ENCODE data around the gene PRKG1.
A peak's percentile ranks its signal among the peaks of the same experiment; 100 is the strongest.
"Not testable (repeated sequence)": the region's sequence is repeated elsewhere in the genome, so short reads cannot be mapped to it uniquely, and the experiment has no call there.

Gene PRKG1

DNA sequence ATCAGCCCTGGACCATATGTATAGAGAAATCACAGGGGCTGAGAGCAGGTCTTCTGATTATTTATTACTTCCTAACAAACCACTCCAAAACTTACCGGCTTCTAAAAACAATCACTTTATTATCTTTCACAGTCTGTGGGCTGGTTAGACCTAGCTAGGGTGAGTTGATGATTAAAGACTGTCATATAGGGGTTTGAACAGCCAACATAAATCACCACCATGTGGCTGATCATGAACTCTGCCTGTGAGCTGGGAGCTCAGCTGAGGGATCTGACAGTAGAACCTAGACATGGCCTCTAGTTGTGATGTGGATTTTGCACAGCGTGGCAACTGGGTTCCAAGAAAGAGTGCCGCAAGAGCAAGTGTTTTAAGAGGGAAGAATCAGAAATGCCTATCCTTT is 319.8 kb downstream of the PRKG1 start:
- no peak for DNase-seq

DNA sequence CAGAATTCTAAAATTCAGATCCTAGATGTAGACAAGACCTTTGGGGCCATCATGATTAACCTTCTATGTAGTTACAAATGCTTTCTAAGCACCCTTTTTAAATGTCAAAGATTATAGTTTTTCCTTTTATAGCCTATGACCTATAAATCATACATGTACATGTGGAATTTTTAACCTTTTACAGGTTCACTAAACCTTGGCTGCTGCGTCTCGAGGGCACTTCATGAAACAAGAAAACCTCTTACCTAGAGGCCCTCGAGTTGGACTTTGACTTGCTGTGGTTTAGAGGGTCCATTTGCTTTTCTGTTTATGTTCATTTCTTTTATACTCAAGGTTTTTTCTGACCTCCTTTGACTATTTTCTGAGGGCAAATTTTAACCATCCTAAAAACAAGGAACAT is 323.0 kb downstream of the PRKG1 start:
- no peak for DNase-seq

DNA sequence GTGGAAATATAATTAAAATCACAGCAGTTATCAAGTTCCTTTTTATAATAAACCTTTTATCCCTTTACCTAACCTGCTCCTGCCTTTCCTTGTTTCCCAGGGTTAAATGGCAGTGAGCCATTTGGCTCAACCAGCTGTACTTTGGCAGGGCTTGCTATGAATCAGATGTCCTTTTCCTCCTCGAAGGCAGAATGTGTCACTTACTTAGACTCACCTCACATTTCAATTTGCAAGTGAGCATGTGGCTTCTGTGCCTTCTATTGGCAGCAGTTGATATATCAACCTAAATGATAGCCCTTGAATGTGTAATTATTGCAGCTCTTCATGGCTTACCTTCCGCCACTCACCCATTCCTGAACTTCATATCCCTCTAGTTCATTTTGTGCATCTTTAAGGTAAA is 323.4 kb downstream of the PRKG1 start:
- DNase-seq: peak; percentile 57

DNA sequence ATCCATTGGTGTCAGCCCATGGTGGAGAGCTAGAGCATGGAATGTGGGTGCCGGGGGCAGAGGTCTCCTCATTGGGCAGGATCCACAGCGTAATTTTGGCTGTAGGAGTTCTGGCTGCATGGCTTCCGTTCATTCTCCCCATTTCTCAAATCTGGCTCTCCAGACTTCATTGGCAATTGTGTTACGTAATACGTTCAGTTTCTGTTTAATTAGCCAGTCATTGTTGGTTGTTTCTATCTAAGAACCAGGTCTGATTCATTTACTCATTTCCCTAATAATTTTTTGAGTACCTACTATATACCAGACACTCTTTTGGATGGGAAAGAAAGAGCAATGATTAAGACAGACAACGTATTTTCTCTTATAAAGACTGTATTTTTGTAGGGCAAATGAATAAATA is 325.6 kb downstream of the PRKG1 start:
- no peak for DNase-seq

DNA sequence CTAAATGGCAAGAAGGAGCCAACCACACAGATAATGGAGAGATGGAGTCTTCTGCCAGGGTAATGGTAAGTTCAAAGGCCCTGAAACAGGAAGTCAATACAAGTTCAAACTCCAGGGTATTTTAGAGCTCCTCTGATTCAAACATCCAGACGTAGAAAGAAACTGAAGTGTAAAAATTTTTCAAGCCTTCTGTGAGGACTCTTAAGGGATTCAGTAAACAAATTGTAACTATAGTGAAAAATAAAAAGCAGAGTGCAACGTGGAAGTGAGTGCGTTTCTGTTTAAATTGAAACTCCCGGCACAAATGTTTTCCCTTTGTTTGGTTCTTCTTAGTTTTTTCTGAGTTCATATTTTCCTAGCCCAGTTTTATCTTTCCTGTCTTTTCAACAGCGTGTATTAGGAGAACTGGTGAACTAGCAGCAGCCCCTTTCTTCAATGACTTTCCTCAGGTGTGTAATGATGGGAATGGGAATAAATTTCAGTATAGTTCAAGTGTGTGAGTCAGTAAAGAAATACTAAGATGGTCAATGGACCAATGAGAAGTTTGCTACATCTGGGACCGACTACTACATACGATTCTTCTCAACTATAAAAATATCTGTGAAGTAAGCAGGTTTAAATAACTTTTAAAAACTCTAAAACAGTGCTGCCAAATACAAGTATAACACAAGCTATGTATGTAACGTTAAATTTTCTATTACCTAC is 326.3 kb downstream of the PRKG1 start:
- no peak for DNase-seq

DNA sequence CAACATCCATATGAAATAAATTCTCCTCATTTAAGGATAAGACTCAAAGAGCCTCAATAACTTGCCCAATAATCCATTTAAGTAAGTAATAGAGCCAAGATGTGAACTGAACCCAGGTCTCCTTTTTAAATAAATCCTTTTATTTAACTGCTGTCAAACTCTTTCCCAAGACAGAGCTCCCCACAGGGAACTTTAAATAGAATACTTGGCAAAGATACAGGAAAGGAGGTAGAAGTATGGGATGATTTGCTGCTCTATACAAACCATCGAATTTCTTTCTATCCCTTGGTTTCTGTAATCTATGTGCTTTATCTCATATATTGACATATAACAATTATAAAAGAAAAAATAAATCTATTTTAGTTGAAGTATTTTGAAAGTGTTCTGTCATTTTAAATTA is 329.2 kb downstream of the PRKG1 start:
- no peak for DNase-seq

DNA sequence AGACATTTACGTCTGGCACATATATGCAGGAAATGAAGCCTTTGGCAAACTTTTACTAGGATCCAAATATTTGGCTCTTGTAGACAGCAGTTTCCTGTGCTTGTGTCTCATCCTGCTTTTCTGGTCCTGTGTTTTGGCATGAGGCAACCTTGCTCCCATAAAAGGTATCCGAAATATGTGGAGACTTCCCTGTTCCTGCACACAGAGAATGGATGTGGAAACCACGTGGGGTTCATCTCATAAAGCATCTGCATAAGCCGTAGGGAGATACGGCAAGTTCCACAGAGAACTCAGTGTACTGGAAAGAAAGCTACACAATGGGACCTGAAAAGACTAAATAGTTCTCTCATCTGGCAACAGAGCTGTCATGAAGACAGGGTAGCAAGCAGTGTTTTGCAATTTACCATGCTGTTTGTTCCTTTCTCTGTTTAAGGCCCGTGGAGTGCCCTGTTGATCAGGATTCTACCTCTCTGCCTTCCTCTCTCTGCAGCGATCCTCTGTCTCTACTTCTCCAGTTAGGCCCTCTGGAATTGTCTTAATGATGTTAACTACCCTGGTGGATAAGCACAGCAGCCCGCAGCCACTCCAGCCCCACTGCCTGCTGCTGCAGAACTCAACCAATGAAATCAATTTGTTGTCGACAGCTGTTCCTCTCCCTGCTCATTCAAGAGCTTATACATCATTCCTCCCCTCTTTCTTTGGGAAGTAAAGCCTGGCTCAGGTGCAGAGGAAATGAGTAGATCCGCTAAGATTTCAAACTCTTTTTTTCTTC is 331.5 kb downstream of the PRKG1 start:
- DNase-seq: peak; percentile 27

DNA sequence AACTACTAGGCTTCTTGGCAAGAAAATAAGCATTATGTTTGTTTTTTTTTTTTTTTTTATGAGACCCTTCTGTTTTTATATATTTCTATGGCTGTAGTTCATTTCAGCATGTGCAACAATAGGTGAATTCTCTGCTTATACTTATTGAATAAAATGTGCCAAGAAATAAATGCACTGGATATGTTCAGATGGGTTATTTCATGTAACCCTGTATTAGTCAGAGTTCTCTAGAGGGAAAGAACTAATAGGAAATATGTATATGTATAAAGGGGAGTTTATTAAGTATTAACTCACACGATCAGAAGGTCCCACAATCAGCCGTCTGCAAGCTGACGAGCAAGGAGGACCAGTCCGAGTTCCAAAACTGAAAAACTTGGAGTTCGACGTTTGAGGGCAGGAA is 332.3 kb downstream of the PRKG1 start:
- no peak for DNase-seq

DNA sequence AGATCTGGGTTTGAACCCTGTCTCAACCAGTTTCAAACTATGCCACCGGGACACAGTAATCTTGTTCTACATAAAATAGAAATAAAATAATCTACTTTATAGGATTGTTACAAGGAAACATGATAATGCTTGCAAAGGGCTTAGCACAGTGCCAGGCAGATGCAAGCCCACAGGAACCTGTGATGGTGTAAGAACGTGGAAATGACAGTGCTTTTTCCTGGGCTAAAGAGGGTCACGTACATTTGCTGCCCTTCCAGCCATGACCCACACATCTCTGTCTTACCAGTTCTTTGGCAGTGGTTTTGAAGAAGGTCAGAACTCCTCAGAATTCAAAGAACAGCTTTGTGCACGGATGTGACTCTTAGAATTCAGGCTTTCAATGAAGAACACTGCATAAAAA is 342.2 kb downstream of the PRKG1 start:
- no peak for DNase-seq

DNA sequence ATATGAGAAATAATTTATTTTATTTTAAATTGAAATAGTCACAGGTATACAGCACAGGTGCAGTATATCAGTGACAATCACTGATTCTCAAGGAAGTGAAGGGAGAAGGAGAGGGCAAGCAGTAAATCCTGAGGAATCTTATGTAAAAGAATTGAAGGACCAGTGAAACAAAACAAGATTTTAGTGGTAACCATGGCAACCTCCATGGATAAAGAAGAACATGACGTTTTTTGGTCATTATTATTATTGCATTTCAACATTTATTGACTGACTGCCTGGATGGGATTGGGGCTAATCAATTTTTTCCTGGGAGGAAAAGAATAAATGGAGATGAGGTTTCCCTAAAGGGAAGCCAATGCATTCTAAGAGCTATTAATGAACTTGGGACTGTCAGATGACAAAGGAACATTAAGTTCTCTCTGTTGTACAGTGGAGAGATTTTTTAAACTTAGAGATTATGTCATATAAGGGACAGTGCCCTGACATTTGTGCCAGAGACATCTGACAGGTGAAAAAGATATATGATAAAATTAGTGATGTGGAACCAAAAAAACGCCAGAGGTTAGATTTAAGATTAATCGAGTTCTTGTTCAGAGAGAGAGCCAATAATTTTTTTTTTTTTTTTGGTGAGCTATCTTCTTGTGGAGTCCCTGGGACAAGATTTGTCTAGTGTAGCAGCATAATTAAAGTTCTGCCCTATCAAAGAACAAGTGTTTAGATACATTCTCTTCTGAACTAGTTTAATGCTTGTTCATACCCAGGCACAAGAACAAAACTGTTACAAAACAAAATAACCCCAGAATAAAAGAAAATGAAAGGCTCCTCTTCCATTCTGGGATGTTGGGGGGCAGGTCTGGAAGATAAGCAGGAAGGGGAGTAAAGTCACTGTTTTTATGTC is 345.2 kb downstream of the PRKG1 start:
- no peak for DNase-seq

DNA sequence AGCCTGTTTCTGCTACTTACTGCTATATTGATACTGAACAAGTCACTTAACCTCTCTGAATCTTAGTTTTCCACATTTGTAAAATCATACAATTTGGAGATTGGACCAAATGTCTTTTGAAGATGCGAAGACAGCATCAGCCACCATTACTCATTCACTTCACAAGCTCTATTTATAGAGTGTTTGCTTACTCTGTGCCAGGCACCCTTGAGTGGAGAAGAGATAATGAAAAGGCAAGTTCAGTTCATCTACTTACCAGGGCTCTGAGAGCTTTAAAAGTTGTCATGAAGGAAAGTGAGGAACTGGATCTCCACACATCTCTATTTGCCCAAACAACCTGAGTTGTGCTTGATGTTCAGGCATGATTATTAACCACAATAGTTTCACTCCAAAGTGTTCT is 347.6 kb downstream of the PRKG1 start:
- DNase-seq: no peak

DNA sequence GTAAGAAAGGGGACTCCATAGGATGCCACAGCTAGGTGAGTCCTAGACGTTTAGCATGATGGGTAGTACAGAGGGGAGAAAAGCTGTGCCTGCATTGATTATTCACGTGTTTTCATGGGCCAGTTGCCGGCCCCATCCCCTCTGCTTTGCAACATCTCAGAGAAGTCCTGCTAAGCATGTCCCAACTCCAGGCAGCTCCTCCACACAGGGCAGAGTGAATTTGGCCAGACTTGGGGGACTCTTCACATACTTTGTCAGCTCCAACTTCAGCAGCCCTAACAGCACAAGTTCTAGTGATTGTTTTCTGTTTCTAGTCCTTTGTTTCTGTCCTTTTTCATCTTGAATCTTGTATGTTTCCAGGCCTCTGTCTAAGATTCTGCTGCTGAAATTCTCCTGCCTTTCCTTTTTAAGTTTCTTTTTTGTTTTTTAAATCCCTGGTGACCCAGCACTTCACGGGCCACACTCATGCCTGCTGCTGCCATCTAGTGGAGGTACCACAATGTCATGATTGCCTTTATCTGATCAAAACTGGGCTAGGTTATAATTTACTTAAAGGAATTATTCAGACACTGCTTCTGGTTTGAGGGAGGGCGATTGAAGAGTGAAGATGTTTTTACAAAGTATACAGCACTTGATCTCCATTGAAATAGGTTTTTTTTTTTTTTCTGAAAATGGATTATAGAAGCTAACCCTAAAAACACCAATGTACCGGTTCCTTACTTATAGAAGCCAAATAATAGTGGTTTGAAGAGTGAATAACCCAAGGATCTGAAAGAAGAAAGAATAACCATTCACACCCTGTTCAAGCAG is 348.2 kb downstream of the PRKG1 start:
- DNase-seq: peak; percentile 57

DNA sequence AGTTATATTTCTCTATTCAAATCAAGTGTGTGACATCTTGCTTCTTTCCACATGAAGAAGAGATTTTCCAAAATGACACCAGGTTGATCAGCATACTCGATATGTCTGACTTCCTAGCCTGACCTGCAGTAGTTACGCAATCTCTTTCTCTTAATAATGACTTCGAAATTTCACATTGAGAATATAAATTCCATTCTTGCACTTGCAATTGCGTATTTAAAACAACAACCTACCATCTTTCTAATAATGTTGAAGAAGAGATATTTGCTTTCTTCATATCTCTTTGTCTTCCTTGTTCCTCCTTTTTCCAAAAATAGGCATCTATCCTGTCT is 348.8 kb downstream of the PRKG1 start:
- no peak for DNase-seq

DNA sequence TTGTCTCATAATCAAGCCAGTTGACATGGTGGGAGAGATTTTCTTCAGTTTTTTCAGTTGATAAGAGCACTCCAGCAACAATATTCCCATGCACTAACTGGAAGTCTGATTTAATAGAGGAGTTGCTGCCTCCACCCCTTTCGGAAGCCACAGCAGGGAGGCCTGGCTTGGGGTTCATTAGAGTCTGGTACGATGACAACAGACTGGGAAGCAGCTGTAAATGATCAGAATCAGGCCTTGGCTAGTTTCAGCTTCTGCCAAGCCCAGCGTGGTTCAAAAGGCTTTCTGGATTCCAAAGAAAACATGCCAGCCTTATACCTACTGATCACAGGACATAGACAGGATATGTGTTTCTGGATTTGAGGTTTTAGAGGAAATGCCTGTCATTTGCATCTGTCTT is 351.1 kb downstream of the PRKG1 start:
- peak; percentile 61 for DNase-seq

DNA sequence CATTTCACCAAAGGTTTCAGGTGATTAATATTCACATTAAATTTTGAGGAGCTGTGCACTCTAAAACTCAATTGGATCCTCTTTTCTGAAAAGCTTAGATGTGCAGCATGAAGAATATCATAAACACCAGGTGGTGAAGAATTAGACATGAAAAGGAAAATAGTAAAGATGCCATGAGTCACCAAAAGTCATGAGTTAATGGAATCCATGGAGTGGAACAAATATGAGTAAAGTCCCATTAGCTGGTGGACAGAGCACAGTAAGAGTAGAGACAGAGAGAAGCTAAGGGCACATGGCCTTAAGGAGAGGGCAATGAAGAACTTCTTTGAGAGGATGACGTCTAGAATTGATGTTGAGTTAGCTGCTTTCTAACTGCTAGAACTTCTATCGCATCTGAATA is 353.5 kb downstream of the PRKG1 start:
- no peak for DNase-seq

DNA sequence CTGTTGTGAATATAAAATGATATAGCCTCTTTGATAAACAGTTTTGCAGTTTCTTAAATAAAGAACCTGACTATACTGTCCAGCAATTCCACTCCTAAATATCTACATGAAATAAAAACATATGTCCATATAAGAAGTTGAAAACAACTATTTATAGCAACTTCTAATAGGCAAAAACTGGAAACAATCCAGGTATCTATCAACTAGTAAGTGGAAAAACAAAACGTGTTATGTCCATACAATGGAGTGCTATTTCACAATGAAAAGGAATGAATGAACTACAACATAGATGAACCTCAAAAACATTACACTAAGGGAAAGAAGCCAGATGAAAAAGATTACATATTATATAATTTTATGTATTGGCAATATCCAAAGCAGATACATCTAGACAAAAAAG is 356.2 kb downstream of the PRKG1 start:
- no peak for DNase-seq

DNA sequence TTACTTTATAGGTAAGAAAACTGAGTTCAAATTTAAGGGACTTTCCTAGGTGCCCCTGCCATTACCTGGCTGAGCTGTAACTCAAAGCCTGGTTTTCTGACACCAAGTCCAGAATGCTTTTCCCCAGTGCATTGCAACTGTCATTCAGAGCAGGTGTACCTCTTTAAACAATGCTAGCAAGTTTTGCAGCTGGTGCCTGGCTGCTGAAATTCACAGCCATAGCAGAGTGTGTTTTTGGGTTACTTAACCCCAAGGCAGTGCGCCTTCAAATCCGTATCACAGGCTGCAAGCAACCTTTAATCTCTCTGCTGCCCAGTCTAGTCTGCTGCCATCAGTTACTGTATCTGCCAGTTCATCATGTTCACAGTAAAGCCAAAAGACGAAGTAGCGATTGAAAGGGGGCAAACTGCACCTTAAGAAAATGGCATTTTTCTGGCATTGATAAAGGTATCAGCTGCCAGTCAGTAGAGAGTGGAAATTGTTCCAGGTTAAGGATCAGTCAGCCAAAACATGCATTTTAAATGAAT is 359.7 kb downstream of the PRKG1 start:
- DNase-seq: no peak

DNA sequence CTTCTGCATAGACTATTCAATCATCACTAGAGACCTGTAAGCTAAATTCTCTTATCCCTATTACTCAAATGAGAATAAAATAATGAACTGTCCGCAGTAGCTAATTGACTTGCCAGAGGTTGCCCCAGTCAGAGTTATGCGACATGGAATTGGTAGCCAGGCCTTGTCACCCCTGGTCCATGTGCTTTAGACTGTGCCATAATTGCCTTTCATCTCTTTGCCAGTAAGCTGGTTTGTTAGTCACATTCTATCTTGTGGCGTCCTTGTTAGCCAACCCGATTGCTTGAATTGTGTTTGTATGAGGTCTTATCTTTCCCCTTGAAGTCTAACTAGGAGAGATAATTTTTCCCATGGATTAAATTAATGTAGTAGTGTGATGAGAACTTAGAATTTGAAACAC is 362.5 kb downstream of the PRKG1 start:
- no peak for DNase-seq

DNA sequence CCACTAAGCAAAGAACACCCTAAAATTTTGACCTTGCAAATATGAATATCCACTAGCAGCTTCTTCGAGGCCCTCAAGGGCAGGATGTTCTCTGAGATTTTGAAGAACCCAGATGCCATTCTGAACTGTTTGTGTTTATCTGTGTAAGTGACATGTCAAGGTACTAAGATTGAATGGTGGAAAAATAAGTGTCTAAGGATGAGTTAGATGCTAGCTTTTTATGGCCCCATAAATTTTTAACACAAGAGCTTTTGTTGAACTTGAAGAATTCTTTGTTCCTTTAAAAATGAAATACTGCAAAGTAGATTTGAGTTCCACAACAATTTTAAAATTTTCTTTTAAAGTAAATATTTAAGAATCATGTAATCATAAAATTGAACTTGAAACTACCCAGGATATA is 365.4 kb downstream of the PRKG1 start:
- no peak for DNase-seq

DNA sequence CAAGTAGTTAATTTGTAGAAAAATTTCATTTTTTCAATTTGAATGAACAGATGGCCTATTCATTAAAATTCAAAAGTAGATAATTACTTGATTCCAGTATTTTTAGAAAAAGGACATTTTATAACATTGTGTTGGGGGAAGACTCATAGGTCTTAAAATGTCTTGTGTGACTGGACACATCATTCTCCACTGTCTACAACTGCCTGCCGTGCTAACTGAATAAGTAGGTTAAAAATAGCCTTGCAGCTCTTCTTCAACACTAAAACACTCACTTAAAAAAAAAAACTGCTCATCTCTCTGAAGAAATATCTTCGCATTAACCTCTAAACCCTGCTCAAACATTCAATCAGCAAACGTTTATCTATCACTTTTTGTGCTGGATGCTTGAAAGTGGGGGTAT is 371.3 kb downstream of the PRKG1 start:
- no peak for DNase-seq

DNA sequence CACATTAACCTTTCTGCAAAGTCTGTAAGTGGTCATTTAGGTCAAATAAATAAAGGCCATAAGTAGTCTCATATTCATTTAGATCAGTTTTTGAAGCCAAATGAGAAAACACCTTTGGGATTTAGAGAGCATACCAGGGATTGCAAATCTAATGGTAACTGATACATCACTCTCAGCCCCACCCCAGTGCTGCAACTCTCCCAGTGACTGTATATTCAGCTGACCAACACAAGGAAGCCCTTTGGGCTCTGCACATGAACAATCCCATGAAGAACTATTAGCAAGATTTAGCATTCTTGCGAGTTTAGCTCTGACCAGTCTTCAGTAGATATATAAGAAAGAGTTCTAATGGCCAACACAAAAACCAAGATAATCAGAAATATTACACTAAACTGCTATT is 372.8 kb downstream of the PRKG1 start:
- DNase-seq: no peak

DNA sequence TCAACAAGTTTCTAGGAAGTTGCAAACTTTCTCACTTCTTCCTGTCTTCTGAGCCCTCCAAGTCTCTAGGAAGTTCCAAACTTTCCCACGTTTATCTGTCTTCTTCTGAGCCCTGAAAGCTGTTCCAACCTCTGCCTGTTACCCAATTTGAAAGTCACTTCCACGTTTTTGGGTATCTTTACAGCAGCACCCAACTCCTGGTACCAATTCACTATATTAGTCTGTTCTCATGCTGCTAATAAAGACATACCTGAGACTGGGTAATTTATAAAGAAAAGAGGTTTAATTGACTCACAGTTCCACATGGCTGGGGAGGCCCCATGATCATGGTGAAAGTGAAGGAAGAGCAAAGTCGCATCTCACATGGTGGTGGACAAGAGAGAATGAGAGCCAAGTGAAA is 381.5 kb downstream of the PRKG1 start:
- DNase-seq: not testable (repeated sequence)

DNA sequence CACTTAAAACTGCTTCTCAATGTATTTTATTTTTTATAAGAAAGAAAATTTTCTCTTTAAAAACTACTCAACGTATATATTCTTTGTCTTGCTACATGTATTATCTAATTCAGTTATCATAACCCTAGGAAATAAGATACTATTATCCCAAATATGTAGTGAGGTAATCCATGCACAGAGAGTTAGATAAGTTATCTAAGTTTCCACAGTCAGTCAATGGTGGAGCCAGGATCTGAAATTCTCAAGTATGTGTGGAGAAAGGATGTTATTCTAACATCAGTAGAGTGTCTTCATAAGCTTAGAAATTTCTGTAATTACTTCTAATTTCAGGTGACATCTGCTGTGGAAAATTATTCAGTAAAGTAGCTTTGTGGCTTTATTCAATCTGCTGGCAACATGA is 385.2 kb downstream of the PRKG1 start:
- DNase-seq: no peak
